HEK293 (cell line): ENCODE results near the gene SCUBE1.
A peak's percentile ranks its signal among the peaks of the same experiment; 100 is the strongest.

Experiments
- CTCF ChIA-PET: fragments of 350-600 bp; formaldehyde crosslinking; extraction: SDS; loops from one replicate; lab custom pipeline; 2021; ENCODE audit warnings: antibody characterized with exemption; lab: Yijun Ruan, JAX
- POLR2A ChIA-PET: fragments of 300-600 bp; formaldehyde crosslinking; extraction: SDS; loops from one replicate; lab custom pipeline; 2020; ENCODE audit warnings: antibody characterized with exemption, inconsistent platforms; lab: Yijun Ruan, JAX
- H3K27ac ChIP-seq: fragments of 200-500 bp; sonication (Bioruptor generic); 2 replicates; pipeline ENCODE4 v1.5.1; 2014; ENCODE audit warnings: low read depth, low read length, control low read depth, inconsistent platforms; ENCODE audit errors: extremely low read depth
- H3K36me3 ChIP-seq, 2 experiments: fragments of 200-500 bp in 1 of 2; sonication (Bioruptor generic) in 1 of 2; 1 replicate in 1 of 2; 2 replicates in 1 of 2; pipeline ENCODE4 v1.5.1; 2014 to 2017; ENCODE audit warnings: inconsistent platforms in 2 of 2, low read length in 2 of 2; ENCODE audit not compliant: control insufficient read depth in 2 of 2, insufficient read depth in 1 of 2
- H3K4me1 ChIP-seq: fragments of 200-500 bp; sonication (Bioruptor generic); 2 replicates; pipeline ENCODE4 v1.5.1; 2014; ENCODE audit warnings: mild to moderate bottlenecking, low read length, inconsistent platforms; ENCODE audit not compliant: control insufficient read depth, insufficient read depth
- H3K4me3 ChIP-seq: 2 replicates; pipeline ENCODE4 v1.5.1; 2011; ENCODE audit warnings: low read depth, mild to moderate bottlenecking, control low read depth, low read length, moderate library complexity
- H3K9me3 ChIP-seq: fragments of 200-500 bp; sonication (Bioruptor generic); 2 replicates; pipeline ENCODE4 v1.5.1; 2014; ENCODE audit warnings: low read depth, low read length, inconsistent platforms; ENCODE audit not compliant: control insufficient read depth, insufficient read depth
- EGR2 ChIP-seq: fragments of 450-650 bp; formaldehyde crosslinking; IDR thresholded peaks from 2 replicates; pipeline ENCODE4 v1.5.1; 2016; ENCODE audit warnings: low read depth, missing biosample characterization, missing genetic modification characterization
- KLF9 ChIP-seq: fragments of 450-650 bp; formaldehyde crosslinking; IDR thresholded peaks from 2 replicates; pipeline ENCODE4 v1.5.1; 2016; ENCODE audit warnings: missing biosample characterization, missing genetic modification characterization, low read depth
- PRDM1 ChIP-seq: fragments of 450-650 bp; formaldehyde crosslinking; IDR thresholded peaks from 2 replicates; pipeline ENCODE4; 2016; ENCODE audit warnings: missing biosample characterization, missing genetic modification characterization
- REPIN1 ChIP-seq: fragments of 450-650 bp; formaldehyde crosslinking; IDR thresholded peaks from 2 replicates; pipeline ENCODE4 v1.5.1; 2017; ENCODE audit warnings: missing biosample characterization, missing genetic modification characterization, low read depth
- SP7 ChIP-seq: fragments of 450-650 bp; formaldehyde crosslinking; IDR thresholded peaks from 2 replicates; pipeline ENCODE4 v1.5.1; 2016; ENCODE audit warnings: missing biosample characterization, missing genetic modification characterization
- ZBTB8A ChIP-seq: fragments of 450-650 bp; formaldehyde crosslinking; IDR thresholded peaks from 2 replicates; pipeline ENCODE4 v1.5.1; 2016; ENCODE audit warnings: missing biosample characterization, missing genetic modification characterization
- ZFHX2 ChIP-seq: fragments of 450-650 bp; formaldehyde crosslinking; conservative IDR thresholded peaks from 2 replicates; pipeline ENCODE4 v1.5.1; 2016; ENCODE audit warnings: missing biosample characterization, missing genetic modification characterization
- ZNF10 ChIP-seq: fragments of 450-650 bp; formaldehyde crosslinking; IDR thresholded peaks from 2 replicates; pipeline ENCODE4 v1.5.1; 2017; ENCODE audit warnings: missing biosample characterization, missing genetic modification characterization
- ZNF121 ChIP-seq: fragments of 450-650 bp; formaldehyde crosslinking; IDR thresholded peaks from 2 replicates; pipeline ENCODE4 v1.5.1; 2016; ENCODE audit warnings: missing biosample characterization, missing genetic modification characterization
- ZNF133 ChIP-seq: fragments of 450-650 bp; formaldehyde crosslinking; IDR thresholded peaks from 2 replicates; pipeline ENCODE4 v1.5.1; 2016; ENCODE audit warnings: missing biosample characterization, missing genetic modification characterization
- ZNF404 ChIP-seq: fragments of 450-650 bp; formaldehyde crosslinking; IDR thresholded peaks from 2 replicates; pipeline ENCODE4 v1.5.1; 2017; ENCODE audit warnings: missing biosample characterization, missing genetic modification characterization
- ZNF521 ChIP-seq: fragments of 450-650 bp; formaldehyde crosslinking; IDR thresholded peaks from 2 replicates; pipeline ENCODE4 v1.5.1; 2017; ENCODE audit warnings: missing biosample characterization, mild to moderate bottlenecking, missing genetic modification characterization
- ZNF621 ChIP-seq: fragments of 450-650 bp; formaldehyde crosslinking; IDR thresholded peaks from 2 replicates; pipeline ENCODE4 v1.5.1; 2017; ENCODE audit warnings: missing biosample characterization, missing genetic modification characterization
- ZNF629 ChIP-seq: fragments of 450-650 bp; formaldehyde crosslinking; IDR thresholded peaks from 2 replicates; pipeline ENCODE4 v1.5.1; 2017; ENCODE audit warnings: missing biosample characterization, missing genetic modification characterization
- ZNF645 ChIP-seq: fragments of 450-650 bp; formaldehyde crosslinking; IDR thresholded peaks from 2 replicates; pipeline ENCODE4; 2016; ENCODE audit warnings: missing biosample characterization, missing genetic modification characterization
- ZNF664 ChIP-seq: fragments of 450-650 bp; formaldehyde crosslinking; IDR thresholded peaks from 2 replicates; pipeline ENCODE4 v1.5.1; 2016; ENCODE audit warnings: missing biosample characterization, missing genetic modification characterization
- ZNF791 ChIP-seq: fragments of 450-650 bp; formaldehyde crosslinking; IDR thresholded peaks from 2 replicates; pipeline ENCODE4 v1.5.1; 2016; ENCODE audit warnings: missing biosample characterization, missing genetic modification characterization
- ZSCAN16 ChIP-seq: fragments of 450-650 bp; formaldehyde crosslinking; IDR thresholded peaks from 2 replicates; pipeline ENCODE4 v1.5.1; 2016; ENCODE audit warnings: missing biosample characterization, missing genetic modification characterization
- TF ChIP-seq, protein P1 (sequence below): sonication (generic); formaldehyde crosslinking; IDR thresholded peaks from 2 replicates; pipeline ENCODE4 v1.8.1; 2022; ENCODE audit warnings: mild to moderate bottlenecking, moderate library complexity, missing genetic modification reagents
- TF ChIP-seq, protein P2 (sequence below): fragments of 450-650 bp; formaldehyde crosslinking; IDR thresholded peaks from 2 replicates; pipeline ENCODE4 v1.5.1; 2016; ENCODE audit warnings: missing biosample characterization, missing genetic modification characterization

Gene SCUBE1

GRCh38 chr22:43210631-43211515 lies 132.3 kb downstream of the SCUBE1 start:
- H3K9me3 ChIP-seq: no peaks in the 10 kb centered on the region
- ChIA-PET POLR2A (interaction anchor here (0.6 to 1.0 kb wide), 2 partner anchors 23 to 80 kb away, joined by 3 to 4 read pairs; no protein-coding TSS in a partner anchor), CTCF (no interaction called here)
- no peaks in the 10 kb centered on the region for H3K4me1 ChIP-seq
- no peak overlapping the region for H3K27ac ChIP-seq
- H3K4me3 ChIP-seq: no peak overlapping the region
- no peak for TF ChIP-seq ZNF621 (tag by site-specific recombination)
- TF ChIP-seq ZNF521 (tag by site-specific recombination): no peak
- TF ChIP-seq, protein P1, sequence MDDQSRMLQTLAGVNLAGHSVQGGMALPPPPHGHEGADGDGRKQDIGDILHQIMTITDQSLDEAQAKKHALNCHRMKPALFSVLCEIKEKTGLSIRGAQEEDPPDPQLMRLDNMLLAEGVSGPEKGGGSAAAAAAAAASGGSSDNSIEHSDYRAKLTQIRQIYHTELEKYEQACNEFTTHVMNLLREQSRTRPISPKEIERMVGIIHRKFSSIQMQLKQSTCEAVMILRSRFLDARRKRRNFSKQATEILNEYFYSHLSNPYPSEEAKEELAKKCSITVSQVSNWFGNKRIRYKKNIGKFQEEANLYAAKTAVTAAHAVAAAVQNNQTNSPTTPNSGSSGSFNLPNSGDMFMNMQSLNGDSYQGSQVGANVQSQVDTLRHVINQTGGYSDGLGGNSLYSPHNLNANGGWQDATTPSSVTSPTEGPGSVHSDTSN: no peak
- peak; percentile 54; the same call in 1 of the 2 replicates for TF ChIP-seq ZFHX2 (tag by site-specific recombination)
- no peak for TF ChIP-seq REPIN1 (tag by site-specific recombination)
- TF ChIP-seq, protein P2, sequence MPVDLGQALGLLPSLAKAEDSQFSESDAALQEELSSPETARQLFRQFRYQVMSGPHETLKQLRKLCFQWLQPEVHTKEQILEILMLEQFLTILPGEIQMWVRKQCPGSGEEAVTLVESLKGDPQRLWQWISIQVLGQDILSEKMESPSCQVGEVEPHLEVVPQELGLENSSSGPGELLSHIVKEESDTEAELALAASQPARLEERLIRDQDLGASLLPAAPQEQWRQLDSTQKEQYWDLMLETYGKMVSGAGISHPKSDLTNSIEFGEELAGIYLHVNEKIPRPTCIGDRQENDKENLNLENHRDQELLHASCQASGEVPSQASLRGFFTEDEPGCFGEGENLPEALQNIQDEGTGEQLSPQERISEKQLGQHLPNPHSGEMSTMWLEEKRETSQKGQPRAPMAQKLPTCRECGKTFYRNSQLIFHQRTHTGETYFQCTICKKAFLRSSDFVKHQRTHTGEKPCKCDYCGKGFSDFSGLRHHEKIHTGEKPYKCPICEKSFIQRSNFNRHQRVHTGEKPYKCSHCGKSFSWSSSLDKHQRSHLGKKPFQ: no peak
- peak; percentile 32; the same call in 1 of the 2 replicates for TF ChIP-seq EGR2 (tag by site-specific recombination)
- no peak for TF ChIP-seq ZNF645 (tag by site-specific recombination)
- H3K36me3 ChIP-seq: no peaks in the 10 kb centered on the region

DNA sequence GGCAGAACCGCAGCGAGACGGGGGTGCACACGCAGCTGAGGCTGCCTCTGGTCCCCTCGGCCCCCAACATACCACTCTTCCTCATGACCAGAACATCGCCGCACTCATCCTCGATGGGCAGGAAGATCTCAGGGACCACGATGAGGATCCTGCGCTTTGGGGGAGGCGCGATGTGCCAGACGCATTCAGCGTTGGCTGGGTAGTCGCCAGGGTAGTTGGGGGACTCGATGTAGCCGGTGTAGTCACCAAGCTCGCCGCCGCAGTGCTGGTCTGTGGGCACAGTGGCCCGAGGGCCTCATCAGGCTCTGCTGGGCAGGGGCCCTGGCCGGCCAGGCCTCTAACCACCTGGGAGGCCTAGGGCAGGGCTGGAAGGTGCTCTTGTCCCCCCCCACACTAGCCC lies 133.2 kb downstream of the SCUBE1 start:
- Histone ChIP-seq H3K9me3 (no peaks in the 10 kb centered on the region), H3K36me3 (no peaks in the 10 kb centered on the region), H3K4me1 (no peaks in the 10 kb centered on the region), H3K27ac (no peak overlapping the region), H3K4me3 (no peak overlapping the region)
- POLR2A ChIA-PET: interaction anchor here (0.8 to 1.0 kb wide), 2 partner anchors 13 to 22 kb away, joined by 3 to 4 read pairs; no protein-coding TSS in a partner anchor
- CTCF ChIA-PET: interaction anchor here (0.6 kb wide), 1 partner anchor 22 kb away, joined by 3 read pairs; no protein-coding TSS in a partner anchor
- TF ChIP-seq KLF9 (tag by site-specific recombination): no peak
- TF ChIP-seq PRDM1 (tag by site-specific recombination): no peak
- no peak for TF ChIP-seq ZNF404 (tag by site-specific recombination)
- TF ChIP-seq ZNF664: no peak
- TF ChIP-seq ZNF621 (tag by site-specific recombination): no peak
- TF ChIP-seq ZNF629: no peak

GRCh38 chr22:43209523-43209890 lies 133.7 kb downstream of the SCUBE1 start:
- CTCF ChIA-PET: interaction anchor here (0.6 to 1.1 kb wide), 2 partner anchors 22 to 72 kb away, joined by 3 read pairs; no protein-coding TSS in a partner anchor
- TF ChIP-seq ZNF133 (no peak), ZNF121 (tag by site-specific recombination) (no peak), ZBTB8A (no peak), ZNF404 (tag by site-specific recombination) (no peak), SP7 (tag by site-specific recombination) (no peak), ZNF791 (no peak), ZSCAN16 (tag by site-specific recombination) (no peak), ZNF10 (tag by site-specific recombination) (no peak)
- Histone ChIP-seq H3K4me3 (no peak overlapping the region), H3K27ac (no peak overlapping the region), H3K4me1 (no peaks in the 10 kb centered on the region), H3K9me3 (no peaks in the 10 kb centered on the region), H3K36me3 (no peaks in the 10 kb centered on the region)
- POLR2A ChIA-PET: interaction anchor here (0.8 to 1.0 kb wide), 2 partner anchors 13 to 22 kb away, joined by 3 to 4 read pairs; no protein-coding TSS in a partner anchor
